Measurements from ENCODE around the gene PPP2R3A.

Gene PPP2R3A

DNA sequence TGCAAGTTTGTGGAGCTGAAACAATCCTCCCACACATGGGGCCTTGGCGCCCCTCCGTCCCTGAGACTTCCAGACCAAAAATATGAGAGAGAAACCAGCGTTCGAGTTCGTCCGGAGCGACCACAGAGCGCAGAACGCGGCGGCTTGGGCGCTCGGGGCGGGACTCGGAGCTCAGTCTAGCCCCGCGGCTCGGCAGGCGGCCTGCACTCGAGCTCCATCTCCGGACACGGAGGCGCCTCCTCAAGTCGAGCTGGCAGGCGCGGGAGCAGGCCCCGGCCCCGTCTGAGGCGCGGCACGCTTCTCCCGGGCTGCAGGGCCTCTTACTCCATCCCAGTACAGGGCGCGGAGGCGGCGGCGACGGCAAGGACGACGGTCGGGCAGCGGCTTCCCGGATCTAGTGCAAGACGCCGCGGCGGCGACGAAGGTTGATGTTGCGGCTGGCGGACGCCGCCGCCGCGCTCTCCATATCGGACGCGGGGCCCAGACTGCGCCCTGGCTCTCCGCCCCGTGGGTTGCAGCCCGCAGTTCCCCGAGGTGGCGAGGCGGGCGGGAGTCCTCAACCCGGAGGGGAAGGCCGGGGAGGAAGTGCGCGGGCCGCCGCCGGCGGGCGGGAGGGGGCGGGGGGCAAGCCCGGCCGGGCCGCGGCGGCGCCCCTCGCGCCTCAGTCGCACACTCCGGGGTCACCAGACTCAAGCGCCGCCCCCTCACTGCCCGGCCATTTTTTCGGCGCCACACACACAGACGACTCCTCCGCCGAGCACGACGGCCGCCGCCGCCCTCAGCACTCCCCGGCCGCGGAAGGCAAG is 229.9 kb downstream of the PPP2R3A start:
- Histone ChIP-seq H3K4me3 (ENCODE audit: low read length in 2 of 2) (peak overlapping the region; percentile 86 to 96), H2BK12ac (ENCODE audit: low read length) (peak overlapping the region; percentile 73), H2BK15ac (ENCODE audit: low read length) (peak overlapping the region; percentile 89), H3K36me3 (replicated peaks in 1 of 2; ENCODE audit: control insufficient read depth in 2 of 2, insufficient read depth in 2 of 2, low read length in 2 of 2) (peaks cover 0 to 19% of the 10 kb centered on the region in 2 donors), H3K14ac (ENCODE audit: low read length) (peak overlapping the region; percentile 100), H3K4me1 (ENCODE audit: control insufficient read depth in 2 of 2, insufficient read depth in 1 of 2, low read depth in 1 of 2, low read length in 2 of 2) (peaks cover 3 to 8% of the 10 kb centered on the region in 2 donors), H4K8ac (ENCODE audit: low read depth, low read length) (no peak overlapping the region), H3K18ac (ENCODE audit: low read length) (peak overlapping the region; percentile 100), H2AFZ (ENCODE audit: low read length) (peak overlapping the region; percentile 96), H3K27ac (replicated peaks; ENCODE audit: low read length) (peak overlapping the region; percentile 100), H3K4me2 (ENCODE audit: insufficient read depth, low read length, poor library complexity, severe bottlenecking) (peak overlapping the region; percentile 80), H3K79me1 (ENCODE audit: low read depth, low read length) (peaks cover 2% of the 10 kb centered on the region), H3K9me3 (replicated peaks in 1 of 2; ENCODE audit: control insufficient read depth in 2 of 2, insufficient read depth in 1 of 2, low read depth in 1 of 2, low read length in 2 of 2) (peaks cover 0 to 6% of the 10 kb centered on the region in 2 donors), H2BK120ac (ENCODE audit: low read depth, low read length) (no peak overlapping the region), H4K91ac (ENCODE audit: low read depth, low read length, poor library complexity) (peak overlapping the region; percentile 85), H2BK5ac (ENCODE audit: low read length) (peak overlapping the region; percentile 100), H3K23ac (ENCODE audit: low read depth, low read length, poor library complexity) (peak overlapping the region; percentile 99), H3K4ac (ENCODE audit: low read length) (peak overlapping the region; percentile 95), H3K9ac (ENCODE audit: low read depth, low read length, poor library complexity) (peak overlapping the region; percentile 100), H3K27me3 (ENCODE audit: control insufficient read depth in 3 of 3, insufficient read depth in 3 of 3, low read depth in 1 of 3, low read length in 3 of 3) (no peaks in the 10 kb centered on the region), H2AK5ac (ENCODE audit: low read depth, low read length) (peak overlapping the region; percentile 81)
- no CpG with 5 or more reads among the region's 103 CpGs for WGBS, 2 donors (ENCODE audit: extremely low coverage in 2 of 2, insufficient read length in 2 of 2, insufficient replicate concordance in 1 of 2)
- DNase-seq (ENCODE audit: low spot score): peak; percentile 77

DNA sequence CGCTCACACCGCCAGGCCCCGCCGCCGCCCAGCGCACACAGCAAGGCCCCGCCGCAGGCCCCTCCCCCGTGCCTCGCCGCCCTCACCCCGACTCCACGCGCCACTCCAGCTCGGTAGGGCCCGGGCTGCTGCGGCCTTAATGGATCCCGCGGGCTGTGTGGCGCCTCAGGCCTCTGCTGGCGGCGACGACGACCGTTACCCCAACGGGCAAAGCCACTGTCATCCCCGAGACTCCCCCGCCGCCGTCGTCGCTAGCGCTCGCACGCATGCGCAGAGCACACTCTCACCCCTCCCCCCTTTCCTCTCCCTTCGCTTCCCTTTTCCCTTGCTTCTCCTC is 230.5 kb downstream of the PPP2R3A start, which contains the start of gene MSL2:
MSL2 (minus strand) TSS at position 272 of the 337 bp plus-strand sequence. CDS start 1,222 bp downstream, outside the sequence.
- Histone ChIP-seq H2AK5ac (ENCODE audit: low read depth, low read length) (peak within 1 kb of the TSS; percentile 92), H3K9ac (ENCODE audit: low read depth, low read length, poor library complexity) (peak within 1 kb of the TSS; percentile 100), H3K4me2 (ENCODE audit: insufficient read depth, low read length, poor library complexity, severe bottlenecking) (peak within 1 kb of the TSS; percentile 80), H4K91ac (ENCODE audit: low read depth, low read length, poor library complexity) (peak within 1 kb of the TSS; percentile 99), H3K9me3 (replicated peaks in 1 of 2; ENCODE audit: control insufficient read depth in 2 of 2, insufficient read depth in 1 of 2, low read depth in 1 of 2, low read length in 2 of 2) (peaks cover 0 to under 1% of the 10 kb centered on the region in 2 donors), H2BK120ac (ENCODE audit: low read depth, low read length) (peak within 1 kb of the TSS; percentile 91), H2BK5ac (ENCODE audit: low read length) (peak within 1 kb of the TSS; percentile 100), H2BK15ac (ENCODE audit: low read length) (peak within 1 kb of the TSS; percentile 94), H3K27me3 (ENCODE audit: control insufficient read depth in 3 of 3, insufficient read depth in 3 of 3, low read depth in 1 of 3, low read length in 3 of 3) (no peaks in the 10 kb centered on the region), H2BK12ac (ENCODE audit: low read length) (peak within 1 kb of the TSS; percentile 98), H3K36me3 (replicated peaks in 1 of 2; ENCODE audit: control insufficient read depth in 2 of 2, insufficient read depth in 2 of 2, low read length in 2 of 2) (peaks cover 0 to 14% of the 10 kb centered on the region in 2 donors), H3K4me1 (ENCODE audit: control insufficient read depth in 2 of 2, insufficient read depth in 1 of 2, low read depth in 1 of 2, low read length in 2 of 2) (peaks cover 3 to 8% of the 10 kb centered on the region in 2 donors), H3K18ac (ENCODE audit: low read length) (peak within 1 kb of the TSS; percentile 100), H3K14ac (ENCODE audit: low read length) (peak within 1 kb of the TSS; percentile 100), H3K23ac (ENCODE audit: low read depth, low read length, poor library complexity) (peak within 1 kb of the TSS; percentile 99), H3K27ac (replicated peaks; ENCODE audit: low read length) (peak within 1 kb of the TSS; percentile 100), H2AFZ (ENCODE audit: low read length) (peak within 1 kb of the TSS; percentile 96), H3K4ac (ENCODE audit: low read length) (peak within 1 kb of the TSS; percentile 95), H3K4me3 (ENCODE audit: low read length in 2 of 2) (peak within 1 kb of the TSS; percentile 86 to 96), H4K8ac (ENCODE audit: low read depth, low read length) (peak within 1 kb of the TSS; percentile 82), H3K79me1 (ENCODE audit: low read depth, low read length) (peaks cover 2% of the 10 kb centered on the region)
- no CpG with 5 or more reads among the region's 37 CpGs for WGBS, 2 donors (ENCODE audit: extremely low coverage in 2 of 2, insufficient read length in 2 of 2, insufficient replicate concordance in 1 of 2)
- no peak for DNase-seq (ENCODE audit: low spot score)

DNA sequence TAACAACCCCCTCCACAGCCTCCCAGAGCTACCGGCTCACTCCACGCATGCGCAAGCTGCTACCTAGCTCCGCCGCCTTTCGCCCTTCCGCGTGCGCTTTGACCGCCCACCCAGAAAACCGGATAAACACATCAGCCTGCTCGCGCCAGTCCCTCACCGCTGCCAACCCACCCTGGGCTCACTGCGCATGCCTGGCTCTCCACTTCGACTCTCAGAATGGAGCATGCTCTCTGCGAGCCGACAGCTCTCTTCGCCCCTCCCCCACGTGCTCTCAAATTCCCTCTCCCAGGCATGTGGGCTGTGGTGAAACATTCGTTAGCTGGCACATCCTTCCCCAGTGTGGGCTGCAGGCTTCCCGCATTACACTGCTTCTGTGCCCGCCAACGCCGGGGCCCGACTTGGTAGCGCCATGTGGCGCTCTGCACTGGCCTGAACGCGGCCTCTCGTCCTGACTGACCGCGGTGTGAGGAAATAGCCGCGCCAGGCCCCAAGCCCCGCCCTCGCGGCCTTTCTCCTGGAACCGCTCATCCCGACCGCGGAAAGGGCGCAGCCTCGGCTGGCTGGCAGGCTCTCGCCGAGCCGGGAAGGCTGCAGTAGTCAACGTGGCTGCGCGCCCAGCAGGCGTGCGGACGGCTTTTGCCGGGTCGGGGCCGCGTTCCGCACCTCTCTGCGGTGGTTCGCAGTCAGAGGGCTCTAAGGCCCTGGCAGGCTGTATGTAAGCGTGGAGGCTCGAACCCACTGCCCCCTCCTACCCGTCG is 231.1 kb downstream of the PPP2R3A start:
- peaks cover 3 to 6% of the 10 kb centered on the region in 2 donors for H3K4me1 ChIP-seq (ENCODE audit: control insufficient read depth in 2 of 2, insufficient read depth in 1 of 2, low read depth in 1 of 2, low read length in 2 of 2)
- H3K27ac ChIP-seq (replicated peaks; ENCODE audit: low read length): peak overlapping the region; percentile 100
- peak overlapping the region; percentile 94 for H2BK15ac ChIP-seq (ENCODE audit: low read length)
- no peaks in the 10 kb centered on the region for H3K9me3 ChIP-seq (replicated peaks in 1 of 2; ENCODE audit: control insufficient read depth in 2 of 2, insufficient read depth in 1 of 2, low read depth in 1 of 2, low read length in 2 of 2)
- WGBS, 2 donors (ENCODE audit: extremely low coverage in 2 of 2, insufficient read length in 2 of 2, insufficient replicate concordance in 1 of 2): no CpG with 5 or more reads among the region's 64 CpGs
- peak overlapping the region; percentile 66 for H3K4ac ChIP-seq (ENCODE audit: low read length)
- H4K8ac ChIP-seq (ENCODE audit: low read depth, low read length): peak overlapping the region; percentile 82
- H4K91ac ChIP-seq (ENCODE audit: low read depth, low read length, poor library complexity): peak overlapping the region; percentile 99
- H3K18ac ChIP-seq (ENCODE audit: low read length): peak overlapping the region; percentile 100
- peak; percentile 99 for DNase-seq (ENCODE audit: low spot score)
- peak overlapping the region; percentile 80 for H3K4me2 ChIP-seq (ENCODE audit: insufficient read depth, low read length, poor library complexity, severe bottlenecking)
- peak overlapping the region; percentile 100 for H2BK5ac ChIP-seq (ENCODE audit: low read length)
- H2BK12ac ChIP-seq (ENCODE audit: low read length): peak overlapping the region; percentile 82
- H3K36me3 ChIP-seq (replicated peaks in 1 of 2; ENCODE audit: control insufficient read depth in 2 of 2, insufficient read depth in 2 of 2, low read length in 2 of 2): peaks cover 0 to 10% of the 10 kb centered on the region in 2 donors
- H3K27me3 ChIP-seq (ENCODE audit: control insufficient read depth in 3 of 3, insufficient read depth in 3 of 3, low read depth in 1 of 3, low read length in 3 of 3): no peaks in the 10 kb centered on the region
- H3K4me3 ChIP-seq (ENCODE audit: low read length in 2 of 2): peak overlapping the region; percentile 86 to 96
- peak overlapping the region; percentile 92 for H2AK5ac ChIP-seq (ENCODE audit: low read depth, low read length)
- peak overlapping the region; percentile 91 for H2BK120ac ChIP-seq (ENCODE audit: low read depth, low read length)
- H2AFZ ChIP-seq (ENCODE audit: low read length): peak overlapping the region; percentile 96
- H3K9ac ChIP-seq (ENCODE audit: low read depth, low read length, poor library complexity): peak overlapping the region; percentile 100
- H3K79me1 ChIP-seq (ENCODE audit: low read depth, low read length): peaks cover 2% of the 10 kb centered on the region
- peak overlapping the region; percentile 99 for H3K23ac ChIP-seq (ENCODE audit: low read depth, low read length, poor library complexity)
- H3K14ac ChIP-seq (ENCODE audit: low read length): peak overlapping the region; percentile 100

Measured in neuronal stem cell (in vitro differentiated cells).